ENCODE measurements around the gene TARBP1. TPM values are rescaled to one million over a fixed set of nuclear protein-coding genes. Genes with fewer than 3 reads are reported as not detected.

TARBP1 gene
- total and polyA plus RNA-seq, 2 donors (not counting 1 experiment from before 2014, with no cell fraction given), result 35.4 to 71.5 TPM

DNA sequence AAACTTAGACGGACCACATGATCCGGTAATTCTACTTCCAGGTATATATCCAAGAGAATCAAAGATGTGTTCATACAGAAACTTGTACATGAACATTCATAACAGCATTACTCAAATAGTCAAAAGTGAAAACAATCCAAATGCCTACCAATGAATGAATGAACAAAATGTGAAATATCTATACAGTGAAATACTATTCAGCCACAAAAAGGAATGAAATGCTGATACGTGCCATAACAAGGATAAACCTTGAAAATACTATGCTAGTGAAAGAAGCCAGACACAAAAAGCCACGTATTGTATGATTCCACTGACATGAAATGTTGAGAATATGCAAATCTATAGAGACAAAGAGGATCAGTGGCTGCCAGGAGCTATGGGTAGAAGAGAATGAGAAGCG, 18.3 kb downstream of the TARBP1 start:
- H3K4me3 ChIP-seq (ENCODE audit: control extremely low read depth in 1 of 5, extremely low read depth in 1 of 5, insufficient read depth in 1 of 5, low read depth in 2 of 5, low read length in 4 of 5), result no peak overlapping the region
- 100% methylated on average over 3 of the region's 5 CpGs for WGBS (ENCODE audit: insufficient coverage)
- intact Hi-C loops (cut with micrococcal nuclease), result no loop called here
- H4K20me1 ChIP-seq (ENCODE audit: control insufficient read depth, insufficient read depth, low read length, poor library complexity, severe bottlenecking), result no peaks in the 10 kb centered on the region
- Mint-ChIP-seq H3K27ac (no peak overlapping the region), H3K27me3 (no peaks in the 10 kb centered on the region), H3K4me3 (no peak overlapping the region), H3K9me3 (ENCODE audit: insufficient read depth) (no peaks in the 10 kb centered on the region), H3K4me1 (no peaks in the 10 kb centered on the region)
- no peak overlapping the region for H3K27ac ChIP-seq (ENCODE audit: low read length in 2 of 2)
- no peak overlapping the region for H3K9ac ChIP-seq (ENCODE audit: low read length)
- CTCF ChIA-PET, result interaction anchor here (1.9 kb wide), 1 partner anchor 18 kb away, joined by 6 read pairs; the partner anchor contains the start of gene TARBP1
- TF ChIP-seq EZH2 (IDR thresholded peaks at IDR 0.05; ENCODE audit: borderline replicate concordance, insufficient read depth, low read depth, low read length, poor library complexity, severe bottlenecking), result no peak
- TF ChIP-seq, protein P1, sequence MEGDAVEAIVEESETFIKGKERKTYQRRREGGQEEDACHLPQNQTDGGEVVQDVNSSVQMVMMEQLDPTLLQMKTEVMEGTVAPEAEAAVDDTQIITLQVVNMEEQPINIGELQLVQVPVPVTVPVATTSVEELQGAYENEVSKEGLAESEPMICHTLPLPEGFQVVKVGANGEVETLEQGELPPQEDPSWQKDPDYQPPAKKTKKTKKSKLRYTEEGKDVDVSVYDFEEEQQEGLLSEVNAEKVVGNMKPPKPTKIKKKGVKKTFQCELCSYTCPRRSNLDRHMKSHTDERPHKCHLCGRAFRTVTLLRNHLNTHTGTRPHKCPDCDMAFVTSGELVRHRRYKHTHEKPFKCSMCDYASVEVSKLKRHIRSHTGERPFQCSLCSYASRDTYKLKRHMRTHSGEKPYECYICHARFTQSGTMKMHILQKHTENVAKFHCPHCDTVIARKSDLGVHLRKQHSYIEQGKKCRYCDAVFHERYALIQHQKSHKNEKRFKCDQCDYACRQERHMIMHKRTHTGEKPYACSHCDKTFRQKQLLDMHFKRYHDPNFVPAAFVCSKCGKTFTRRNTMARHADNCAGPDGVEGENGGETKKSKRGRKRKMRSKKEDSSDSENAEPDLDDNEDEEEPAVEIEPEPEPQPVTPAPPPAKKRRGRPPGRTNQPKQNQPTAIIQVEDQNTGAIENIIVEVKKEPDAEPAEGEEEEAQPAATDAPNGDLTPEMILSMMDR (IDR thresholded peaks at IDR 0.05), result no peak
- H2AFZ ChIP-seq (ENCODE audit: insufficient read depth, low read depth, low read length, poor library complexity, severe bottlenecking), result no peak overlapping the region
- H3K4me2 ChIP-seq (replicated peaks; ENCODE audit: low read depth, low read length, poor library complexity, severe bottlenecking), result no peak overlapping the region
- H3K36me3 ChIP-seq (replicated peaks in 1 of 2; ENCODE audit: control extremely low read depth in 1 of 2, control insufficient read depth in 1 of 2, extremely low read depth in 1 of 2, insufficient read depth in 2 of 2, low read length in 1 of 2), result peaks cover 12 to 36% of the 10 kb centered on the region in 2 experiments
- ATAC-seq (ENCODE audit: low read depth) (no peak), DNase-seq (no peak)
- H3K9me3 ChIP-seq (ENCODE audit: control extremely low read depth in 1 of 3, control insufficient read depth in 2 of 3, insufficient read depth in 1 of 3, low read length in 2 of 3), result no peaks in the 10 kb centered on the region
- H3K79me2 ChIP-seq (ENCODE audit: control insufficient read depth, insufficient read depth, low read length), result no peaks in the 10 kb centered on the region
- H3K27me3 ChIP-seq (replicated peaks in 1 of 4; ENCODE audit: control extremely low read depth in 1 of 4, control insufficient read depth in 3 of 4, insufficient read depth in 4 of 4, low read length in 3 of 4), result no peaks in the 10 kb centered on the region
- POLR2A ChIA-PET, result no interaction called here
- no peaks in the 10 kb centered on the region for H3K4me1 ChIP-seq (ENCODE audit: control insufficient read depth in 2 of 2, insufficient read depth in 2 of 2, low read length in 2 of 2)

DNA sequence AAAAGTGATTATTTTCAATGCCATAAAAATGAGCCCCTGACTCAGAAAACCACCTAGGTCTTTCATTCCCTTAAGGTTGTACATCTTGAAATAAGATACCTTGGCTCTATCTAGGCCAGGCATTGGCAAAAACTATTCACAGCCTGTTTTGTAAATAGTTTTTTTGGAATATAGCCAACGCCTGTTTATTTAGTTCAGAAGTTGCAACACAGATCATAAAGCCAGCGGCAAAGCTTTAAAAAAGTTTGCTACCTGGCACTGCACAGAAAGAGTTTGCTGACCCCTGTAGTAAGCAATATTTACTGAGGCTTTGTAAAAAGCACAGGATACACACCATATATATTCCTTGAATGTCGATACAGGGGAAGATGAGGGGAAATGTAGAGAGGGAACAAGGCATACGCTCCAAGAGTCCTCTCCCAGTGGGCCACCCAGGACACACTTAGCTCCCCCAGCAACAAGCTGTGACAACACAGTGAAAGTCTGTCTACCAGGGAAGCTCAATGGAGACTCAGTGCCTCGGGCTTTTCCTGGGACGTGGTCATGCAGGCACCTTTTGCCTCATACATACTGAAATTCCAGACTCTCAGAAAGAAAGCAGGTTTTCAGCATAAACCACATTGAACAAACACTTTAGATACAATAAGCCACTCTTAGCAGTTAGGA, 20.5 kb downstream of the TARBP1 start:
- ChIA-PET CTCF (interaction anchor here (0.6 kb wide), 1 partner anchor 528 kb away, joined by 4 read pairs; no protein-coding TSS in a partner anchor), POLR2A (no interaction called here)

More for the DNA sequence above, 20.5 kb downstream of the TARBP1 start:
- H3K79me2 ChIP-seq (ENCODE audit: control insufficient read depth, insufficient read depth, low read length), result no peaks in the 10 kb centered on the region
- ATAC-seq (ENCODE audit: low read depth), result no peak
- Mint-ChIP-seq H3K4me1 (no peaks in the 10 kb centered on the region), H3K4me3 (no peak overlapping the region), H3K27ac (no peak overlapping the region), H3K27me3 (no peaks in the 10 kb centered on the region), H3K9me3 (ENCODE audit: insufficient read depth) (no peaks in the 10 kb centered on the region)
- H3K4me2 ChIP-seq (replicated peaks; ENCODE audit: low read depth, low read length, poor library complexity, severe bottlenecking), result no peak overlapping the region
- peaks cover 5 to 25% of the 10 kb centered on the region in 2 experiments for H3K36me3 ChIP-seq (replicated peaks in 1 of 2; ENCODE audit: control extremely low read depth in 1 of 2, control insufficient read depth in 1 of 2, extremely low read depth in 1 of 2, insufficient read depth in 2 of 2, low read length in 1 of 2)
- no peak overlapping the region for H3K4me3 ChIP-seq (ENCODE audit: control extremely low read depth in 1 of 5, extremely low read depth in 1 of 5, insufficient read depth in 1 of 5, low read depth in 2 of 5, low read length in 4 of 5)
- H3K9ac ChIP-seq (ENCODE audit: low read length), result no peak overlapping the region
- DNase-seq, result no peak
- 94% methylated on average over 5 of the region's 6 CpGs for WGBS (ENCODE audit: insufficient coverage)
- intact Hi-C loops (cut with micrococcal nuclease), result no loop called here
- no peaks in the 10 kb centered on the region for H3K27me3 ChIP-seq (replicated peaks in 1 of 4; ENCODE audit: control extremely low read depth in 1 of 4, control insufficient read depth in 3 of 4, insufficient read depth in 4 of 4, low read length in 3 of 4)
- H3K4me1 ChIP-seq (ENCODE audit: control insufficient read depth in 2 of 2, insufficient read depth in 2 of 2, low read length in 2 of 2), result no peaks in the 10 kb centered on the region
- no peak overlapping the region for H3K27ac ChIP-seq (ENCODE audit: low read length in 2 of 2)
- H3K9me3 ChIP-seq (ENCODE audit: control extremely low read depth in 1 of 3, control insufficient read depth in 2 of 3, insufficient read depth in 1 of 3, low read length in 2 of 3), result no peaks in the 10 kb centered on the region
- H4K20me1 ChIP-seq (ENCODE audit: control insufficient read depth, insufficient read depth, low read length, poor library complexity, severe bottlenecking), result no peaks in the 10 kb centered on the region
- TF ChIP-seq, protein P1 (IDR thresholded peaks at IDR 0.05), result no peak
- TF ChIP-seq EZH2 (IDR thresholded peaks at IDR 0.05; ENCODE audit: borderline replicate concordance, insufficient read depth, low read depth, low read length, poor library complexity, severe bottlenecking), result no peak
- H2AFZ ChIP-seq (ENCODE audit: insufficient read depth, low read depth, low read length, poor library complexity, severe bottlenecking), result no peak overlapping the region
